Activated T-cell treated with anti-CD3 and anti-CD28 coated beads, Interleukin-2, amount 50 U/mL, for 24 hours (primary cell): ENCODE measurements around the gene FNIP1.
"Not testable (repeated sequence)": the region's sequence is repeated elsewhere in the genome, so short reads cannot be mapped to it uniquely, and the experiment has no call there.

Source experiments
- DNase-seq: peaks from one replicate; pipeline ENCODE4 v3.0.0-alpha.2; 2020
- H3K27ac Mint-ChIP-seq: 2 replicates; pipeline ENCODE4 v1.8.0; 2020; ENCODE audit warnings: mild to moderate bottlenecking, mixed read lengths
- H3K27me3 Mint-ChIP-seq: 2 replicates; pipeline ENCODE4 v1.8.0; 2020; ENCODE audit warnings: mixed read lengths
- H3K36me3 Mint-ChIP-seq: 2 replicates; pipeline ENCODE4 v1.8.0; 2020; ENCODE audit warnings: low read depth, mixed read lengths
- H3K4me1 Mint-ChIP-seq: 2 replicates; pipeline ENCODE4 v1.8.0; 2020; ENCODE audit warnings: low read depth, mixed read lengths
- H3K4me3 Mint-ChIP-seq: 2 replicates; pipeline ENCODE4 v1.8.0; 2020; ENCODE audit warnings: mild to moderate bottlenecking, moderate library complexity, mixed read lengths
- H3K9me3 Mint-ChIP-seq: 2 replicates; pipeline ENCODE4 v1.8.0; 2020; ENCODE audit warnings: mixed read lengths

FNIP1 gene

GRCh38 chr5:131639148-131639547, 157.7 kb downstream of the FNIP1 start:
- Mint-ChIP-seq H3K4me3 (no peak overlapping the region), H3K9me3 (no peaks in the 10 kb centered on the region), H3K4me1 (peaks cover 36% of the 10 kb centered on the region), H3K36me3 (peaks cover 21% of the 10 kb centered on the region), H3K27me3 (no peaks in the 10 kb centered on the region), H3K27ac (no peak overlapping the region)
- DNase-seq: no peak

- Mint-ChIP-seq H3K27ac (no peak overlapping the region), H3K4me1 (peaks cover 41% of the 10 kb centered on the region), H3K27me3 (no peaks in the 10 kb centered on the region), H3K4me3 (no peak overlapping the region), H3K36me3 (peaks cover 19% of the 10 kb centered on the region), H3K9me3 (no peaks in the 10 kb centered on the region)
- no peak for DNase-seq
Observed at GRCh38 chr5:131637694-131638093, 159.1 kb downstream of the FNIP1 start.

GRCh38 chr5:131635684-131636572, 160.9 kb downstream of the FNIP1 start:
- no peaks in the 10 kb centered on the region for H3K9me3 Mint-ChIP-seq
- H3K27ac Mint-ChIP-seq: peak overlapping the region; percentile 96
- H3K4me1 Mint-ChIP-seq: peaks cover 38% of the 10 kb centered on the region
- H3K4me3 Mint-ChIP-seq: no peak overlapping the region
- no peaks in the 10 kb centered on the region for H3K27me3 Mint-ChIP-seq
- peaks cover 19% of the 10 kb centered on the region for H3K36me3 Mint-ChIP-seq
- DNase-seq: no peak

- Mint-ChIP-seq H3K36me3 (peaks cover 19% of the 10 kb centered on the region), H3K27me3 (no peaks in the 10 kb centered on the region), H3K27ac (peak within 1 kb of the TSS; percentile 96), H3K4me3 (no peak within 1 kb of the TSS), H3K4me1 (peaks cover 30% of the 10 kb centered on the region), H3K9me3 (no peaks in the 10 kb centered on the region)
- peak; percentile 92 for DNase-seq
Observed at GRCh38 chr5:131634996-131635683, 161.7 kb downstream of the FNIP1 start, which contains the start of gene RAPGEF6. Gene RAPGEF6, minus strand, starts transcription at chr5:131635229. Its CDS starts 199 bp downstream, at chr5:131635030.

- DNase-seq: no peak
- Mint-ChIP-seq H3K27me3 (no peaks in the 10 kb centered on the region), H3K9me3 (no peaks in the 10 kb centered on the region), H3K4me1 (peaks cover 30% of the 10 kb centered on the region), H3K36me3 (peaks cover 22% of the 10 kb centered on the region), H3K27ac (peak overlapping the region; percentile 96), H3K4me3 (no peak overlapping the region)
Observed at GRCh38 chr5:131634666-131634995, 162.2 kb downstream of the FNIP1 start.

- Mint-ChIP-seq H3K9me3 (no peaks in the 10 kb centered on the region), H3K36me3 (peaks cover 23% of the 10 kb centered on the region), H3K27me3 (no peaks in the 10 kb centered on the region), H3K4me1 (peaks cover 30% of the 10 kb centered on the region), H3K27ac (peak overlapping the region; percentile 96), H3K4me3 (no peak overlapping the region)
- DNase-seq: no peak
Observed at GRCh38 chr5:131634238-131634637, 162.6 kb downstream of the FNIP1 start.

GRCh38 chr5:131633830-131634229, 163.0 kb downstream of the FNIP1 start:
- peaks cover 30% of the 10 kb centered on the region for H3K4me1 Mint-ChIP-seq
- H3K27ac Mint-ChIP-seq: peak overlapping the region; percentile 96
- no peaks in the 10 kb centered on the region for H3K9me3 Mint-ChIP-seq
- peaks cover 27% of the 10 kb centered on the region for H3K36me3 Mint-ChIP-seq
- H3K27me3 Mint-ChIP-seq: no peaks in the 10 kb centered on the region
- DNase-seq: no peak
- H3K4me3 Mint-ChIP-seq: no peak overlapping the region

GRCh38 chr5:131630963-131631350, 165.9 kb downstream of the FNIP1 start:
- Mint-ChIP-seq H3K36me3 (peaks cover 37% of the 10 kb centered on the region), H3K27ac (no peak overlapping the region), H3K9me3 (no peaks in the 10 kb centered on the region), H3K27me3 (no peaks in the 10 kb centered on the region), H3K4me1 (peaks cover 46% of the 10 kb centered on the region), H3K4me3 (no peak overlapping the region)
- no peak for DNase-seq

GRCh38 chr5:131630208-131630962, 166.4 kb downstream of the FNIP1 start:
- DNase-seq: no peak
- H3K4me1 Mint-ChIP-seq: peaks cover 47% of the 10 kb centered on the region
- H3K4me3 Mint-ChIP-seq: peak overlapping the region; percentile 5
- peaks cover 36% of the 10 kb centered on the region for H3K36me3 Mint-ChIP-seq
- no peaks in the 10 kb centered on the region for H3K9me3 Mint-ChIP-seq
- H3K27me3 Mint-ChIP-seq: no peaks in the 10 kb centered on the region
- H3K27ac Mint-ChIP-seq: peak overlapping the region; percentile 63

GRCh38 chr5:131628990-131629389, 167.8 kb downstream of the FNIP1 start:
- Mint-ChIP-seq H3K9me3 (no peaks in the 10 kb centered on the region), H3K27me3 (no peaks in the 10 kb centered on the region), H3K4me1 (peaks cover 52% of the 10 kb centered on the region), H3K27ac (peak overlapping the region; percentile 63), H3K4me3 (peak overlapping the region; percentile 8), H3K36me3 (peaks cover 32% of the 10 kb centered on the region)
- DNase-seq: no peak

GRCh38 chr5:131627207-131627865, 169.5 kb downstream of the FNIP1 start:
- H3K4me1 Mint-ChIP-seq: peaks cover 62% of the 10 kb centered on the region
- H3K9me3 Mint-ChIP-seq: no peaks in the 10 kb centered on the region
- no peak for DNase-seq
- peaks cover 44% of the 10 kb centered on the region for H3K36me3 Mint-ChIP-seq
- no peak overlapping the region for H3K4me3 Mint-ChIP-seq
- no peaks in the 10 kb centered on the region for H3K27me3 Mint-ChIP-seq
- no peak overlapping the region for H3K27ac Mint-ChIP-seq

GRCh38 chr5:131622633-131623032, 174.2 kb downstream of the FNIP1 start:
- peaks cover 77% of the 10 kb centered on the region for H3K4me1 Mint-ChIP-seq
- H3K36me3 Mint-ChIP-seq: peaks cover 43% of the 10 kb centered on the region
- no peaks in the 10 kb centered on the region for H3K9me3 Mint-ChIP-seq
- peak overlapping the region; percentile 19 for H3K27ac Mint-ChIP-seq
- H3K4me3 Mint-ChIP-seq: no peak overlapping the region
- H3K27me3 Mint-ChIP-seq: no peaks in the 10 kb centered on the region
- no peak for DNase-seq

GRCh38 chr5:131621164-131621563, 175.7 kb downstream of the FNIP1 start:
- Mint-ChIP-seq H3K4me1 (peaks cover 77% of the 10 kb centered on the region), H3K36me3 (peaks cover 52% of the 10 kb centered on the region)
- H3K27me3 Mint-ChIP-seq, H3K4me3 Mint-ChIP-seq, DNase-seq, H3K27ac Mint-ChIP-seq, H3K9me3 Mint-ChIP-seq: not testable (repeated sequence)

GRCh38 chr5:131619102-131619501, 177.7 kb downstream of the FNIP1 start:
- Mint-ChIP-seq H3K27me3 (no peaks in the 10 kb centered on the region), H3K36me3 (peaks cover 60% of the 10 kb centered on the region), H3K4me1 (peaks cover 81% of the 10 kb centered on the region), H3K27ac (no peak overlapping the region), H3K4me3 (no peak overlapping the region), H3K9me3 (peaks cover 6% of the 10 kb centered on the region)
- DNase-seq: no peak
